Liver (tissue), 9 donors: Measurements from ENCODE around the gene SDF2L1. TPM values are rescaled to one million over a fixed set of nuclear protein-coding genes. Genes with fewer than 3 reads are reported as not detected.
"Not testable (repeated sequence)": the region's sequence is repeated elsewhere in the genome, so short reads cannot be mapped to it uniquely, and the experiment has no call there.

Experiments used
- DNase-seq: peaks from one replicate; pipeline ENCODE4 v3.0.0-alpha.2; 2017; ENCODE audit warnings: low spot score
- H3K27ac ChIP-seq, 2 donors: one replicate each; pipeline ENCODE4 v1.7.0; 2013; ENCODE audit warnings: inconsistent platforms in 2 of 2, low read length in 2 of 2, control low read depth in 1 of 2, low read depth in 1 of 2, mild to moderate bottlenecking in 1 of 2
- H3K27me3 ChIP-seq, 4 donors: one replicate each; pipeline versions ENCODE4 v1.6.1 to v1.7.0; 2013; ENCODE audit warnings: low read length in 3 of 4, inconsistent platforms in 1 of 4, mild to moderate bottlenecking in 1 of 4, moderate library complexity in 1 of 4; ENCODE audit not compliant: control insufficient read depth in 4 of 4, insufficient read depth in 4 of 4
- H3K36me3 ChIP-seq, 4 donors: one replicate each; pipeline versions ENCODE4 v1.6.1 to v1.7.0; 2013; ENCODE audit warnings: low read length in 3 of 4, mild to moderate bottlenecking in 3 of 4, low read depth in 1 of 4, moderate library complexity in 1 of 4; ENCODE audit not compliant: control insufficient read depth in 4 of 4, insufficient read depth in 3 of 4
- H3K4me1 ChIP-seq, 4 donors: one replicate each; pipeline versions ENCODE4 v1.6.1 to v1.7.0; 2013; ENCODE audit warnings: low read length in 3 of 4, mild to moderate bottlenecking in 3 of 4, moderate library complexity in 1 of 4; ENCODE audit not compliant: control insufficient read depth in 4 of 4, insufficient read depth in 4 of 4
- H3K4me3 ChIP-seq, 3 donors: one replicate each; pipeline versions ENCODE4 v1.6.1 to v1.7.0; 2013; ENCODE audit warnings: low read length in 3 of 3, control low read depth in 1 of 3, low read depth in 1 of 3, mild to moderate bottlenecking in 1 of 3
- H3K9ac ChIP-seq, 2 donors: one replicate each; pipeline ENCODE4 v1.7.0; 2013; ENCODE audit warnings: low read length in 2 of 2, mild to moderate bottlenecking in 2 of 2, moderate library complexity in 2 of 2, control low read depth in 1 of 2, low read depth in 1 of 2
- H3K9me3 ChIP-seq, 4 donors: one replicate each; pipeline versions ENCODE4 v1.6.1 to v1.7.0; 2013; ENCODE audit warnings: low read length in 3 of 4; ENCODE audit not compliant: control insufficient read depth in 4 of 4
- CTCF ChIP-seq: fragments of 150-350 bp; IDR thresholded peaks from 2 replicates; pipeline ENCODE4 v1.5.1; 2017; ENCODE audit warnings: improper control_type of control experiment, low read depth, low read length; ENCODE audit not compliant: missing input control
- EGR1 ChIP-seq, 2 donors: IDR thresholded peaks; 2 replicates each; pipeline ENCODE4 v1.6.1; 2016 to 2018; ENCODE audit warnings: antibody characterized with exemption in 2 of 2, low read depth in 2 of 2
- FOXA1 ChIP-seq: IDR thresholded peaks from 2 replicates; pipeline ENCODE4 v1.6.1; 2016; ENCODE audit warnings: antibody characterized with exemption
- FOXA2 ChIP-seq: IDR thresholded peaks from 2 replicates; pipeline ENCODE4 v1.6.1; 2016; ENCODE audit warnings: antibody characterized with exemption
- GABPA ChIP-seq, 2 donors: IDR thresholded peaks in 1 of 2; conservative IDR thresholded peaks in 1 of 2; 2 replicates each; pipeline ENCODE4 v1.6.1; 2016; ENCODE audit warnings: antibody characterized with exemption in 2 of 2, mild to moderate bottlenecking in 1 of 2, moderate library complexity in 1 of 2
- HNF4A ChIP-seq, 2 donors: conservative IDR thresholded peaks; 2 replicates each; pipeline ENCODE4 v1.6.1; 2016; ENCODE audit warnings: antibody characterized with exemption in 2 of 2, mild to moderate bottlenecking in 2 of 2
- HNF4G ChIP-seq: IDR thresholded peaks from 2 replicates; pipeline ENCODE4 v1.6.1; 2016; ENCODE audit warnings: antibody characterized with exemption
- MAX ChIP-seq: IDR thresholded peaks from 2 replicates; pipeline ENCODE4 v1.6.1; 2016; ENCODE audit warnings: antibody characterized with exemption
- NR2F2 ChIP-seq: IDR thresholded peaks from 2 replicates; pipeline ENCODE4 v1.6.1; 2016; ENCODE audit warnings: antibody characterized with exemption
- RAD21 ChIP-seq, 2 donors: IDR thresholded peaks; 2 replicates each; pipeline ENCODE4 v1.6.1; 2016; ENCODE audit warnings: antibody characterized with exemption in 2 of 2, mild to moderate bottlenecking in 2 of 2
- RXRA ChIP-seq, 2 donors: IDR thresholded peaks; 2 replicates each; pipeline ENCODE4 v1.6.1; 2017 to 2018; ENCODE audit warnings: antibody characterized with exemption in 2 of 2, mild to moderate bottlenecking in 1 of 2
- SP1 ChIP-seq: IDR thresholded peaks from 2 replicates; pipeline ENCODE4 v1.6.1; 2018; ENCODE audit warnings: antibody characterized with exemption, mild to moderate bottlenecking
- TAF1 ChIP-seq: conservative IDR thresholded peaks from 2 replicates; pipeline ENCODE4 v1.6.1; 2016; ENCODE audit warnings: antibody characterized with exemption, mild to moderate bottlenecking
- YY1 ChIP-seq: IDR thresholded peaks from 2 replicates; pipeline ENCODE4 v1.6.1; 2016; ENCODE audit warnings: antibody characterized with exemption, mild to moderate bottlenecking
- ZBTB33 ChIP-seq: IDR thresholded peaks from 2 replicates; pipeline ENCODE4 v1.6.1; 2016; ENCODE audit warnings: antibody characterized with exemption
- WGBS: extraction: QIAGEN DNeasy Blood & Tissue Kit; methylation state at CpG from one replicate; pipeline ENCODE4 v1.1.7; 2013; 5-methylcytosine and 5-hydroxymethylcytosine counted together
- polyA plus RNA-seq, 2 donors: library from polyadenylated mRNA; stranded (reverse) in 1 of 2; unstranded in 1 of 2; fragments of 200-250 nt in 1 of 2; fragments of >200 nt in 1 of 2; fragmentation: Nextera tagmentation in 1 of 2; extraction: Ambion mirVana in 1 of 2; gene quantifications; one replicate each; pipeline versions ENCODE4 v1.2.1 to v1.2.3, GENCODE V29; 2013 to 2015
- total RNA-seq, 2 donors: library from RNA; depleted of rRNA; stranded (reverse); fragments of >200 nt; gene quantifications; one replicate each; pipeline ENCODE4 v1.2.3, GENCODE V29; 2014
- TF ChIP-seq, protein P1 (sequence below): IDR thresholded peaks from 2 replicates; pipeline ENCODE4 v1.6.1; 2016; ENCODE audit warnings: antibody characterized with exemption
- donor health status: healthy.
- donor health status: healthy.
- donor health status: healthy.
- donor health status: healthy.
- donor health status: healthy.

The SDF2L1 gene
- total and polyA plus RNA-seq, 4 donors, result 36.3 to 173 (median 82.9) TPM

DNA sequence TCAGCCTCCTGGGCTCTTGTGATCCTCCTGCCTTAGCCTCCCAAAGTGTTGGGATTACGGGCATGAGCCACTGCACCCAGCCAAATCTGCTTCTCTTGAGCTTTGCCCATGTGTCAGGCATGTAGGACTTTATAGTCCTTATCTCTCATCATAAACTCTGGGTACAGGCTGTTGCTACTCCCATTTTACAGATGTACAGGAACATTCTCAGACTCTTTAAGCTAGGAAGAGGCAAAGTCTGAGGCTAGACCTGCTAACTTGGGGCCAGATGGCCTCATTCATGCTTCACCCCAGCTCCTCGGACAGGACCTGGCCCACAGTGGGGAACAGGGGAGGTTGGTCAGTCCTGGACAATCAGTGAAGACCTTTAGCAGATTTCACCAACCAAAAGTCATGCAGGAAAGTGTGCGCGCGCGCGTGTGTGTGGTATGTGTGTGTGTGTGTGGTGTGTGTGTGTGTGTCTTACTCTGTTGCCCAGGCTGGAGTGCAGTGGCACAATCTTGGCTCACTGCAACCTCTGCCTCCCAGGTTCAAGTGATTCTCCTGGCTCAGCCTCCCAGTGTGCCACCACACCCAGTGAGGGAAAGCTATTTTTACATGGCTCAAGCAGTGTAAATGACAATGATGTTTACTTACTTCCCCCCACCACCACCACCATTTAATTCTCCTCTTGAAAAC, 36.1 kb upstream of the SDF2L1 start:
- H3K9ac ChIP-seq, result no peak overlapping the region
- TF ChIP-seq, protein P1, sequence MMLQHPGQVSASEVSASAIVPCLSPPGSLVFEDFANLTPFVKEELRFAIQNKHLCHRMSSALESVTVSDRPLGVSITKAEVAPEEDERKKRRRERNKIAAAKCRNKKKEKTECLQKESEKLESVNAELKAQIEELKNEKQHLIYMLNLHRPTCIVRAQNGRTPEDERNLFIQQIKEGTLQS, result no peak
- no peak for TF ChIP-seq HNF4A (conservative IDR thresholded peaks at IDR 0.05)
- no peak for TF ChIP-seq NR2F2
- no peak for TF ChIP-seq FOXA2
- no peak for TF ChIP-seq HNF4G
- TF ChIP-seq RXRA (IDR thresholded peaks at IDR 0.05), result no peak
- TF ChIP-seq MAX, result no peak
- TF ChIP-seq GABPA (IDR thresholded peaks at IDR 0.05 in 1 of 2, conservative IDR thresholded peaks at IDR 0.05 in 1 of 2), result no peak
- no peak for TF ChIP-seq ZBTB33
- TF ChIP-seq YY1, result no peak
- no peak for TF ChIP-seq FOXA1
- no peak for TF ChIP-seq CTCF
- no peak for TF ChIP-seq SP1
- no peak for TF ChIP-seq TAF1
- TF ChIP-seq RAD21 (IDR thresholded peaks at IDR 0.05), result no peak
- no peak overlapping the region for H3K4me3 ChIP-seq
- no peaks in the 10 kb centered on the region for H3K9me3 ChIP-seq
- no peak for DNase-seq
- no peaks in the 10 kb centered on the region for H3K27me3 ChIP-seq
- no peaks in the 10 kb centered on the region for H3K4me1 ChIP-seq
- no peak overlapping the region for H3K27ac ChIP-seq
- WGBS, result 98% methylated on average over 7 of the region's 7 CpGs
- H3K36me3 ChIP-seq, result peaks cover 2 to 12% (median 3%) of the 10 kb centered on the region in 4 donors

GRCh38 chr22:21606775-21607174, 35.3 kb upstream of the SDF2L1 start:
- WGBS, result 96% methylated on average over 8 of the region's 8 CpGs
- peaks cover 2 to 19% (median 10%) of the 10 kb centered on the region in 4 donors for H3K36me3 ChIP-seq
- H3K27me3 ChIP-seq, result no peaks in the 10 kb centered on the region
- H3K4me3 ChIP-seq, result no peak overlapping the region
- no peak overlapping the region for H3K9ac ChIP-seq
- no peaks in the 10 kb centered on the region for H3K9me3 ChIP-seq
- TF ChIP-seq GABPA (IDR thresholded peaks at IDR 0.05 in 1 of 2, conservative IDR thresholded peaks at IDR 0.05 in 1 of 2) (no peak), EGR1 (IDR thresholded peaks at IDR 0.05; ENCODE audit: low read depth in 2 of 2) (no peak), MAX (no peak), YY1 (no peak), CTCF (no peak), SP1 (no peak), HNF4G (no peak), FOXA1 (no peak), ZBTB33 (no peak)
- TF ChIP-seq, protein P1, result no peak
- H3K4me1 ChIP-seq, result no peaks in the 10 kb centered on the region
- H3K27ac ChIP-seq, result no peak overlapping the region
- no peak for DNase-seq

DNA sequence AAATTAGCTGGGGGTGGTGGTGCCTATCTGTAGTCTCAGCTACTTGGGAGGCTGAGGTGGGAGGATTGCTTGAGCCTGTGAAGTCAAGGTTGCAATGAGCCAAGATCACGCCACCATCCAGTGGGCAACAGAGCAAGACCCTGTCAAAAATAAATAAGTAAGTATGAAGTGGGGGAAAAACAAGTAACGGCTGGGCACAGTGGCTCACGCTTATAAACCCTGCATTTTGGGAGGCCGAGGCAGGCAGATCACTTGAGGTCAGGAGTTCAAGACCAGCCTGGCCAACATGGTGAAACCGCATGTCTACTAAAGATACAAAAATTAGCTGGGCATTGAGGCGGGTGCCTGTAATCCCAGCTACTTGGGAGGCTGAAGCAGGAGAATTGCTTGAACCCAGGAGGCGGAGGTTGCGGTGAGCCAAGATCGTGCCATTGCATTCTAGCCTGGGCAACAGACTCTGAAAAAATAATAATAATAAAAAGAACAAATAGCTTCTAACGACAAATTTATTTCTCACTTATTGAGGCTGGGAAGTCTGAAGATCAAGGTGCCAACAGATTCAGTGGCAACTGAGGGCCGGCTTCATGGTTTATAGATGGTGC, 32.4 kb upstream of the SDF2L1 start:
- not testable (repeated sequence) for H3K27ac ChIP-seq, H3K4me1 ChIP-seq, H3K9ac ChIP-seq, H3K9me3 ChIP-seq, H3K4me3 ChIP-seq, DNase-seq, H3K27me3 ChIP-seq
- WGBS, result 98% methylated on average over 11 of the region's 11 CpGs
- H3K36me3 ChIP-seq, result peaks cover 3 to 33% (median 22%) of the 10 kb centered on the region in 4 donors
